Fibroblast of gingiva (primary cell): Measurements from ENCODE around the gene OXLD1.

Experiments used
- DNase-seq: peaks from one replicate; pipeline ENCODE4 v3.0.0-alpha.2; 2011; ENCODE audit warnings: low read depth

Gene OXLD1

GRCh38 chr17:81666342-81667191 lies at the start of gene OXLD1, which contains the start of gene CCDC137:
Gene OXLD1 (minus strand): TSS chr17:81666605. CDS start chr17:81666577, 28 bp downstream.
Gene CCDC137 (plus strand): TSS chr17:81666737. CDS start chr17:81666767, 30 bp downstream.
- DNase-seq = peak; percentile 97

- no peak for DNase-seq
These were observed 48.9 kb upstream of the OXLD1 start for GRCh38 chr17:81715107-81715871.

- no peak for DNase-seq
These were observed 48.2 kb upstream of the OXLD1 start for GRCh38 chr17:81714412-81715106.

GRCh38 chr17:81713556-81714411 lies 47.4 kb upstream of the OXLD1 start:
- DNase-seq = no peak

GRCh38 chr17:81713004-81713555 lies 46.7 kb upstream of the OXLD1 start:
- no peak for DNase-seq

GRCh38 chr17:81712468-81713003 lies 46.1 kb upstream of the OXLD1 start:
- DNase-seq = no peak

GRCh38 chr17:81711814-81712467 lies 45.5 kb upstream of the OXLD1 start, which contains the start of gene SLC25A10:
Gene SLC25A10 (plus strand): TSS chr17:81712284. CDS start chr17:81712427, 143 bp downstream.
- peak; percentile 62 for DNase-seq

GRCh38 chr17:81710514-81711308 lies 44.3 kb upstream of the OXLD1 start:
- peak; percentile 30 for DNase-seq

- DNase-seq = no peak
These were observed 42.4 kb upstream of the OXLD1 start for GRCh38 chr17:81708739-81709185.

GRCh38 chr17:81707725-81708646 lies 41.6 kb upstream of the OXLD1 start:
- no peak for DNase-seq

GRCh38 chr17:81706757-81707624 lies 40.6 kb upstream of the OXLD1 start:
- no peak for DNase-seq

- DNase-seq = no peak
These were observed 39.8 kb upstream of the OXLD1 start for GRCh38 chr17:81706232-81706611.

- DNase-seq = no peak
These were observed 39.3 kb upstream of the OXLD1 start for GRCh38 chr17:81705518-81706231.

- DNase-seq = no peak
These were observed 37.6 kb upstream of the OXLD1 start for GRCh38 chr17:81703747-81704654.
